HepG2 (cell line): ENCODE measurements around the gene MYRFL. TPM values are rescaled to one million over a fixed set of nuclear protein-coding genes. Genes with fewer than 3 reads are reported as not detected.

Experiments used
- CERS6 ChIP-seq: sonication (generic); formaldehyde crosslinking; IDR thresholded peaks from 2 replicates; pipeline ENCODE4 v1.5.0; 2020; ENCODE audit warnings: missing genetic modification reagents
- CHD2 ChIP-seq: IDR thresholded peaks from 2 replicates; pipeline ENCODE4 v1.6.1; 2011; ENCODE audit warnings: low read depth, low read length, improper control_type of control experiment
- HNF4G ChIP-seq, 2 experiments: sonication (generic) in 1 of 2; formaldehyde crosslinking in 1 of 2; IDR thresholded peaks; 2 replicates each; pipeline versions ENCODE4 v1.4.0 to v1.6.1; 2011 to 2020; ENCODE audit warnings: borderline replicate concordance in 2 of 2, low read depth in 2 of 2, mild to moderate bottlenecking in 2 of 2, low read length in 1 of 2, missing genetic modification reagents in 1 of 2, moderate library complexity in 1 of 2
- JDP2 ChIP-seq: sonication (generic); formaldehyde crosslinking; IDR thresholded peaks from 2 replicates; pipeline ENCODE4 v1.8.1; 2022; ENCODE audit warnings: missing genetic modification reagents, borderline replicate concordance
- KMT2A ChIP-seq: sonication (generic); formaldehyde crosslinking; IDR thresholded peaks from 2 replicates; pipeline ENCODE4 v1.4.0; 2020; ENCODE audit warnings: missing genetic modification reagents
- LCORL ChIP-seq, 2 experiments: fragments of 450-650 bp in 1 of 2; sonication (generic) in 1 of 2; formaldehyde crosslinking in 1 of 2; IDR thresholded peaks; 2 replicates each; pipeline versions ENCODE4 v1.5.0 to v1.6.1; 2017 to 2020; ENCODE audit warnings: antibody characterized with exemption in 1 of 2, missing genetic modification reagents in 1 of 2
- MAFG ChIP-seq: sonication (generic); formaldehyde crosslinking; IDR thresholded peaks from 2 replicates; pipeline ENCODE4 v1.5.1; 2020; ENCODE audit warnings: mild to moderate bottlenecking, missing genetic modification reagents
- MAFK ChIP-seq, 2 experiments: IDR thresholded peaks in 1 of 2; conservative IDR thresholded peaks in 1 of 2; 2 replicates each; pipeline ENCODE4 v1.6.1; 2011; ENCODE audit warnings: improper control_type of control experiment in 2 of 2, low read length in 2 of 2
- MBNL3 ChIP-seq: fragments of 250-450 bp; sonication (Bioruptor Pico); conservative IDR thresholded peaks from 2 replicates; pipeline ENCODE4 v1.8.0; 2022; ENCODE audit warnings: mild to moderate bottlenecking, inconsistent platforms
- MTF1 ChIP-seq: sonication (generic); formaldehyde crosslinking; IDR thresholded peaks from 2 replicates; pipeline ENCODE4 v1.5.0; 2020; ENCODE audit warnings: missing genetic modification reagents
- PRDM15 ChIP-seq: sonication (generic); formaldehyde crosslinking; IDR thresholded peaks from 2 replicates; pipeline ENCODE4 v1.4.0; 2020; ENCODE audit warnings: missing genetic modification reagents
- PTBP1 ChIP-seq: fragments of 200-400 bp; formaldehyde crosslinking; IDR thresholded peaks from 2 replicates; pipeline ENCODE4 v1.6.1; 2018; ENCODE audit warnings: low read length, low read depth; ENCODE audit not compliant: poor library complexity, severe bottlenecking
- SNAI1 ChIP-seq: sonication (generic); formaldehyde crosslinking; IDR thresholded peaks from 2 replicates; pipeline ENCODE4 v1.5.0; 2020; ENCODE audit warnings: mild to moderate bottlenecking, missing genetic modification reagents, borderline replicate concordance
- U2AF2 ChIP-seq: fragments of 200-400 bp; formaldehyde crosslinking; IDR thresholded peaks from 2 replicates; pipeline ENCODE4 v1.6.1; 2017; ENCODE audit warnings: low read depth, mild to moderate bottlenecking, low read length
- ZNF235 ChIP-seq: sonication (generic); formaldehyde crosslinking; IDR thresholded peaks from 2 replicates; pipeline ENCODE4 v1.8.1; 2023; ENCODE audit warnings: mild to moderate bottlenecking, missing genetic modification reagents, borderline replicate concordance
- ZNF263 ChIP-seq: sonication (generic); formaldehyde crosslinking; IDR thresholded peaks from 2 replicates; pipeline ENCODE4 v1.4.0; 2020; ENCODE audit warnings: missing genetic modification reagents
- ZNF552 ChIP-seq: sonication (generic); formaldehyde crosslinking; IDR thresholded peaks from 2 replicates; pipeline ENCODE4 v1.9.0; 2022; ENCODE audit warnings: missing genetic modification reagents, mild to moderate bottlenecking, borderline replicate concordance
- ZNF609 ChIP-seq: sonication (generic); formaldehyde crosslinking; IDR thresholded peaks from 2 replicates; pipeline ENCODE4 v1.4.0; 2020; ENCODE audit warnings: mild to moderate bottlenecking, missing genetic modification reagents, borderline replicate concordance
- ZNF639 ChIP-seq: conservative IDR thresholded peaks from 2 replicates; pipeline ENCODE4 v1.6.1; 2018; ENCODE audit warnings: missing genetic modification reagents
- ZNF891 ChIP-seq: sonication (generic); formaldehyde crosslinking; IDR thresholded peaks from 2 replicates; pipeline ENCODE4 v1.5.0; 2020; ENCODE audit warnings: mild to moderate bottlenecking, missing genetic modification reagents
- polyA plus RNA-seq, 8 experiments: library from polyadenylated mRNA; depleted of rRNA in 3 of 8; stranded (reverse) in 7 of 8; unstranded in 1 of 8; fragments of >200 nt; fragmentation: Illumina TruSeq in 4 of 8; extraction: Trizol in 4 of 8; gene quantifications; 2 replicates each; pipeline versions ENCODE4 v1.2.1 to v1.2.3, GENCODE V29; 2011 to 2016; ENCODE audit warnings: low read depth in 4 of 8, missing spikeins in 1 of 8, mixed read lengths in 1 of 8; ENCODE audit not compliant: insufficient read depth in 1 of 8
- total RNA-seq, 5 experiments: library from RNA; depleted of rRNA; stranded (reverse); fragments of >200 nt; fragmentation: Illumina TruSeq; extraction: Trizol; gene quantifications; 2 replicates each; pipeline ENCODE4 v1.2.3, GENCODE V29; 2016; ENCODE audit warnings: low read depth in 1 of 5

MYRFL gene
- total and polyA plus RNA-seq, 2 of the 13 experiments (the other 11 are each of a cell fraction or from before 2014, with no cell fraction given) = 0.09 to 0.11 TPM

- peak; percentile 58; the same call in 1 of the 2 replicates for TF ChIP-seq ZNF609
- no peak for TF ChIP-seq MAFK (conservative IDR thresholded peaks at IDR 0.05 in 1 of 2, IDR thresholded peaks at IDR 0.05 in 1 of 2; ENCODE audit: low read length in 2 of 2)
- TF ChIP-seq U2AF2 = no peak
- no peak for TF ChIP-seq KMT2A (CRISPR knock-in tag)
- no peak for TF ChIP-seq HNF4G (IDR thresholded peaks at IDR 0.05; ENCODE audit: borderline replicate concordance, low read depth, low read length)
- no peak for TF ChIP-seq HNF4G (CRISPR knock-in tag; IDR thresholded peaks at IDR 0.05; ENCODE audit: borderline replicate concordance, low read depth)
- no peak for TF ChIP-seq PRDM15 (CRISPR knock-in tag)
- no peak for TF ChIP-seq MAFG (CRISPR knock-in tag)
- no peak for TF ChIP-seq SNAI1 (CRISPR knock-in tag)
- no peak for TF ChIP-seq MTF1 (CRISPR knock-in tag)
- no peak for TF ChIP-seq LCORL (IDR thresholded peaks at IDR 0.05)
- TF ChIP-seq LCORL (CRISPR knock-in tag; IDR thresholded peaks at IDR 0.05) = no peak
- TF ChIP-seq ZNF639 (CRISPR knock-in tag) = no peak
- TF ChIP-seq ZNF891 (CRISPR knock-in tag) = no peak
- no peak for TF ChIP-seq MBNL3 (CRISPR knock-in tag)
- TF ChIP-seq CHD2 = no peak
- TF ChIP-seq CERS6 (CRISPR knock-in tag) = no peak
- no peak for TF ChIP-seq ZNF263 (CRISPR knock-in tag)
- no peak for TF ChIP-seq ZNF235 (CRISPR knock-in tag)
- TF ChIP-seq JDP2 (CRISPR knock-in tag) = no peak
- no peak for TF ChIP-seq PTBP1
- no peak for TF ChIP-seq ZNF552 (CRISPR knock-in tag)
Measured at GRCh38 chr12:69925291-69925690, 100.3 kb downstream of the MYRFL start (continued).
